Activated CD4-positive, alpha-beta T cell treated with anti-CD3 and anti-CD28 coated beads, Interleukin-2, amount 50 U/mL, for 1 hour (primary cell): ENCODE data around the gene SELENON.
A peak's percentile ranks its signal among the peaks of the same experiment; 100 is the strongest.

Experiments used
- DNase-seq: peaks from one replicate; pipeline ENCODE4 v3.0.0-alpha.2; 2020

Gene SELENON

GRCh38 chr1:25811384-25812082 lies 11.5 kb downstream of the SELENON start:
- no peak for DNase-seq

GRCh38 chr1:25813071-25813733 lies 13.2 kb downstream of the SELENON start:
- no peak for DNase-seq

DNA sequence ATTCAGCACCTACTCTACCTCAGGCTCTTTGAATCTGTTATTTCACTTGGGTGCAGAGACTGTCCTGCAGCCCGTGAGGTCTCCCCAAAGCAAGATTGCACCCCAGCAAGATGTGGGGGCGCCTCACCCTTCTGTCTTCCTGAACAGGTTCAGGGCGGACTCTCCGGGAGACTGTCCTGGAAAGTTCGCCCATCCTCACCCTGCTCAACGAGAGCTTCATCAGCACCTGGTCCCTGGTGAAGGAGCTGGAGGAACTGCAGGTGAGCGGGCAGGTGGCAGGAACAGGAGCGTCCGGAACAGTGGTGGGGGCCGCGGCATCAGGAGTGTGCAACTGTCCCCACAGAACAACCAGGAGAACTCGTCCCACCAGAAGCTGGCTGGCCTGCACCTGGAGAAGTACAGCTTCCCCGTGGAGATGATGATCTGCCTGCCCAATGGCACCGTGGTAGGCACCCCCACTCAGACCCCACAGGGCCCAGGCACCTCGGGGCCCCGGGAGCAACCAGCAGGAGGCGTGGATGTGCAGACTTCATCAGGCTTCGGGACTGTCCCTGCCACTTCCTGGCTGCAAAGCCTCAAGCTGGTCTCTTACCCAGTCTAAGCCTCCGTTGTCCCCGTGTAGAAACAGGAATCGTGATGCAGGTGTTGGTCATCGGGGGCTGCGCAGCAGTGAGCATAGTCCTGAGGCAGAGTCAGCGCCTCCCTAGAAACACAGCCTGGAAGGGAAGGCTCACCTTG lies 13.9 kb downstream of the SELENON start:
- DNase-seq: no peak

DNA sequence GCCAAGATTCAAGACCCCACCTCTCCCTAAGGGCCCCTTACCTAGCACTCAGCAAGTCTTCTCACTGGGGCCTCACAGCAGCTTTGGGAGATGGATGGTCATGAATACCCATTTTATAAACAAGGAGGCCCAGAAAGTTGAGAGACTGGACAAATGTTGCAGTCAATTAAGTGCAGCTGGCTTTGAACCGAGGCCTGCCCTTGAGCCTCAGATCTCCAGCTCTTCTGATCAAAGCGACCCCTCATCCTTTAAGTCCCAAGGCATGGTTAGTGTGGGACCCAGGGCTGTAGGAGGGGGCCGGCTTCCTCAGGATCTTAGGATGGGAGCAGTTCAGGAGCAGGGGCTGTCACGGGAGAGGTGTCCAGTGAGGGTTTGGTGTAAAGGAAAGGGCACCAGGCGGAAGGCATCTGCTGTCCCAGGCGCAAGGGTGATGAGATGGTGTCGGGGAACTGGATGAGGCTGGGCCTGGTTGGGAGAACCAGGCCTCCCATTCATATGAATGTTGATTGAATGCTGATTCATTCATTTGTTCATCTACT lies 14.6 kb downstream of the SELENON start:
- no peak for DNase-seq

- no peak for DNase-seq
These were observed 15.5 kb downstream of the SELENON start for GRCh38 chr1:25815208-25816111.

DNA sequence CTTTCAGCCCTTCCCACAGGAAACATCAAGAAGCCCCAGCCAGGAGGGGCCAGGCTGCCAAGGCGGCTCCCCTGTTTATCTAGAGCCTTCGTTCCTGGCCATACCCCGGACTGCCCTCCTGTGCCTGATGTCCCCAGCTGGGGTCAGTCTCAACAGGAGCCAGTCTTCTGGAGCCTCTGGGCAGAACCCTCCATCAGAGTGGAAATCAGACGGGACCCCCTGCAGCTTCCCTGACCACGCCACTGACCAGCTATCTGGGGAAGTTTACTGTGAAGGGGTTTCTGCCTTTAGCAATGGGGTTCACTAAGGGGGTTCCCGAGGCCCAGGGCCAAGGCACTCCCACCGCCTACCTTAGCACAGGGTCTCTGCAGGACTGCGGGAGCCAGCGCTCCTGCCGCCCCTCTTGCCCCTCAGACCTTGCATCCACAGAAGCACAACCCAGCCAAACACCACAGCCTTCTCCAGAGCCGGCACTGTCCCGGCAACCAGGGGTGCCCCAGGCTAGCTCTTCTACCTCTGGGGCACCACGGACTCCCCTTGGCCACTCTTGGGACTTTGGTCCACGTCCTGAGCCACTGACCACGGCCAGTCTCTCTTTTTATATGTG lies 16.2 kb downstream of the SELENON start:
- no peak for DNase-seq

DNA sequence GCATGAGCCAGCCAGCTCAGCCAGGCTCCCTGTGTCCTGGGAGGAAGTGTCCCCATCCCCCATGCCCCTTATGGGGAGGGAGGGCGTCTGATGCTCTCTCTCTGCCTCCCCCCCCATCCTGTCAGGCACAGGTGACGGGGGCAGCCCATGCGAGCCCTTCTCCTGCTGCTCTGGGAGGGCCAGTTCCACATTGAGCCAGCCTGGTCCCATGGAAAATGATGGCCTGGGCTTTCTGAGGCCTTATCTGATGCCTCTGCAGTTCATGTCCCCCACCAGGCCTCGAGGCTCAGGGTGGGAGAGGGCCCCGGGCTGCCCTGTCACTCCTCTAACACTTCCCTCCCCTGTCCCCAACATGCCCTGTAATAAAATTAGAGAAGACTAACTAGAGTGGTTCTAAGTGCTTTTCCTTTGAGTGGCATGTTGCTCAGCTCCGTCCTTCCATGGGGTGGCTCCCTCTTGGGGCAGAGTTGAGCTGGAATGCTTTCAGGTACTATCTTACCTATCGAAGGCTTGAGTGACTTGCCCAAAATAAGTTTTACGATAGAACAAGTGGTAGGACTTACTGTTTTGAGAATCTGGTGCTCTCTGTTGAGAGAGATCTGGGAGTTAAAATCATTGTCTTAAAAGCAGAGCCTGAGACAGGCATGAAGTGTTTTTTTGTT lies 18.0 kb downstream of the SELENON start:
- no peak for DNase-seq

DNA sequence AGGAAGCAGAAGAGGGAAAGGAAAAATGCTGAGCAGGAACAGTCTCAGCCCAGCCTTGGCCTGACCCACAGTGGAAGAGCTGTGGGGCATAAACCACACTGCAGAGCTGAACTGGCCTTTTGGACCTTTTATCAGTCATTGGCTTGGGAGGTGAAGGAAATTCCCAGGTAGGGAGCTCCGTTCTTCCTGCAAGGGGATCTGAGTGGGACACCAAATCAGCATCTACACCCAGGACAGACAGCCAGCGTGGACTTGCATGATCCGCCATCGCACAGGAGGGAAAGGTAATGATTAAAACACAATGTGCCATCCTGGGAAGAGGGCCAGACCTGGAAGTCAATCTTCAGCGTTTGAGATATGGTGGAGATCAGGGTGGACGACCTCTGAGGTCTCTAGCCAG lies 18.6 kb downstream of the SELENON start:
- no peak for DNase-seq

- DNase-seq: peak; percentile 92
These were observed 19.7 kb downstream of the SELENON start, which contains the start of gene MTFR1L for GRCh38 chr1:25819491-25820246. Gene MTFR1L, plus strand, starts transcription at chr1:25819954. Its CDS starts 3,151 bp downstream, at chr1:25823105.

- DNase-seq: peak; percentile 62
These were observed 20.5 kb downstream of the SELENON start for GRCh38 chr1:25820247-25821111.

GRCh38 chr1:25821112-25821476 lies 21.1 kb downstream of the SELENON start:
- DNase-seq: no peak

DNA sequence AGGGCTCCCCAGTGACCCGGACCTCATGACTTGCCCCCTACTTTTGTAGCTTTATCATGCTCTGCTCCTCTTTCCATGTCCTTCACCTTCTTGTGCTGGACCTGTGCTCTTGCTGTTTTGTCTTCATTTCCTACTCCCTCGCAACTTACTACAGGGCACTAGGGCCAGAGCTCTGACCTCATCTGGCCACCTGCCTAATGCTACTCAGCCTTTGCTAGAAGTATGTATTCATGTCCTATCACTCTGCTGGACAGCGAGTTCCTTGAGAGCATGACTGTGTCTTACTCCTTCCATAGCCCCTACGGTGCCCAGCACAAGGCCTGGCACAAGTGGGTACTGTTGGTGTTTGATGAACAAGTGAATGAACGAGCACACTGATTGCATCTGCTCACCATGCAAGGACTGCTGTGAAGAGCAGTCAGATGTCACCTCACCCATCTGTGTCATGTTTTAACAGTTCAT lies 21.7 kb downstream of the SELENON start:
- no peak for DNase-seq

DNA sequence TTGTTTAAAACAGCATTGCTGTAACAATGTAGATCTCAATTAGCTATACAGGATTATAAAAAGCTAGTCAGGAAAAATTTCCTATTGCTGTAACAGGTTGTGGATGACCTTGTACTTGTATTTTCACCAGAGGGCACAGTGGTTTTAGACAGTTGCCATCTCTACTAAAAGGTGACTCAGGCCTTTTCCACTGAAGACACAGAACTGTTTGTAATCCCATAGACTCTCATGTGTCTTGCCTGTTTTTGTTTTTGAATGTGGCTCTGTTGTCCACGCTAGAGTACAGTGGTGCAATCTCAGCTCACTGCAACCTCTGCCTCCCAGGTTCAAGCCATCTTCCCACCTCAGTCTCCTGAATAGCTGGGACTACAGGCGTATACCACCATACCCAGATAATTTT lies 25.6 kb downstream of the SELENON start:
- DNase-seq: no peak

- DNase-seq: no peak
These were observed 26.6 kb downstream of the SELENON start for GRCh38 chr1:25826571-25826970.

DNA sequence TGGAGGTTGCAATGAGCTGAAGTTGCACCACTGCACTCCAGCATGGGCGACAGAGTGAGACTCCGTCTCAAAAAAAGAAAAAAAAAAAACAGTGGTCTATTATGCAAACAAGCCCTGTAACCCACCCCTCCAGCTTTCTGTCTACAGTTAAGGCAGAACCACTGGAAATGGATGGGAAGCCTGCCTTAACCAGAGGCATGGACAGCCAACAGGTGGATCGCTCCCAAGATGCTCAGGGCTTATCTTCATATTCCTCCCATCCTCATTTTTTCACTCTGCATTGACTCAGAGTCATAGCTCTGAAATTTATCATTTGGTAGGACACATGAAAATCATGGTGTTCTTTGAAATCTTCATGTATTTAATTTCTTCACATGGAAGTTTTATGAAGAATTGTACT lies 28.5 kb downstream of the SELENON start:
- DNase-seq: no peak

- DNase-seq: no peak
These were observed 29.1 kb downstream of the SELENON start for GRCh38 chr1:25829046-25829445.

DNA sequence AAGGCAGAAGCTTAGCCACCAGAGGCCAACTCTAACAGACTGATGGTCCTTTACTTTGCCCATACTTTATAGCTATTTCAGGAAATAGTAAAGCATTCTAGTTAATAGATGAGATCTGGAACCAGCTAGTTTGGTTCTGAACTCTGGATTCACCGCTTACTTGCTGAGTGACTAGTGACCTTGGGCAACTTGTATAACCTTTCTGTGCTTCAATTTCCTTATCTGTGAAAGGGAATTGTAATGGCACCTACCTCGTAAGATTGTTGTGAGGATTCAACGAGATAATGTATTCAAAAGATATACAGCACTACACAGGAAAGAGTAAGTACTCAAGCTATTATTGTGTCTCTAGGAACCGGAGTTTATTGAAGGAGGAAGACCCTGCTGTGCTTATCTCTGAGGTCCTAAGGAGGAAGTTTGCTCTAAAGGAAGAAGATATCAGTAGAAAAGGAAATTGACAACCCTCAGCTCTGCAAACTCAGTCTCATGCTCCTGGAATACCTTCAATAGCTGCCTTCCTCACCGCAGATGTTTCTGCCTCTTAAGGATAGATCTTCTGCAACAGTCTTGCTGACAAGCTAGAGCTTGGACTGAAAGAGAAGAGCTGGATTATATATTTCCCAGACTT lies 31.7 kb downstream of the SELENON start:
- DNase-seq: no peak

- DNase-seq: no peak
These were observed 32.5 kb downstream of the SELENON start for GRCh38 chr1:25832336-25833037.

DNA sequence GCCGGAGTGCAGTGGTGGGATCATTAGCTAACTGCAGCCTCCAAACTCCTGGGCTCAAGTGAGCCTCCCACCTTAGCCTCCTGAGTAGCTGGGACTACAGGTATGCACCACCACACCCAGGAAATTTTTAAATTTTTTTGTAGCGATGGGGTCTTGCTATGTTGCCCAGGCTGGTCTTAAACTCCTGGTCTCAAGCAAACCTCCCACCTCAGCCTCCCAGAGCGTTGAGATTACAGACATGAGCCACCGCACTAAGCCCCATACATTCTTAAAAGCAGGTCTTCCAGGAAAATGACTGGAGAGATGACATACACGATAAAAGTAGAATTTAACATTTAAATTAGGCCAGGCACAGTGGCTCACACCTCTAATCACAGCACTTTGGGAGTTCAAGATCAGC lies 33.2 kb downstream of the SELENON start:
- DNase-seq: no peak
